PC-9 (cell line): ENCODE results near the gene DMTF1. TPM values are rescaled to one million over a fixed set of nuclear protein-coding genes. Genes with fewer than 3 reads are reported as not detected.

Experiments used
- BruUV-seq: library from RNA; stranded (reverse); fragments of 400-500 nt; replicated peaks from 2 replicates; lab custom pipeline; 2021; lab: Mats Ljungman, UMichigan
- CTCF ChIA-PET: fragments of 300-600 bp; sonication (Branson Sonifier 250); formaldehyde crosslinking; loops from one replicate; lab custom pipeline; 2022; ENCODE audit warnings: antibody characterized with exemption; lab: Charles Lee
- POLR2A ChIA-PET: fragments of 300-600 bp; sonication (Branson Sonifier 250); formaldehyde crosslinking; loops from one replicate; lab custom pipeline; 2022; ENCODE audit warnings: antibody characterized with exemption; ENCODE audit not compliant: unreplicated experiment; lab: Charles Lee
- DNase-seq, 2 experiments: peaks; one replicate each; pipeline versions ENCODE4 v3.0.0 to v3.0.0-alpha.2; 2015 to 2022; ENCODE audit warnings: mixed read lengths in 1 of 2
- H2AFZ ChIP-seq: fragments of 200-600 bp; sonication (generic); 2 replicates; pipeline ENCODE4 v1.8.1; 2017; ENCODE audit warnings: antibody characterized with exemption
- H3F3A ChIP-seq: fragments of 200-600 bp; sonication (generic); 2 replicates; pipeline ENCODE4 v1.8.1; 2017; ENCODE audit warnings: antibody characterized with exemption, mild to moderate bottlenecking, low read depth; ENCODE audit not compliant: insufficient read depth
- H3K27ac ChIP-seq: fragments of 200-600 bp; sonication (generic); 2 replicates; pipeline ENCODE4 v1.6.1; 2016; ENCODE audit warnings: mixed run types
- H3K27me3 ChIP-seq: fragments of 200-600 bp; sonication (generic); 2 replicates; pipeline ENCODE4 v1.6.1; 2016; ENCODE audit warnings: low read depth, mixed run types; ENCODE audit not compliant: insufficient read depth
- H3K36me3 ChIP-seq: fragments of 200-600 bp; sonication (generic); 2 replicates; pipeline ENCODE4 v1.6.1; 2016; ENCODE audit warnings: low read depth, mixed run types
- H3K4me1 ChIP-seq: fragments of 200-600 bp; sonication (generic); replicated peaks from 2 replicates; pipeline ENCODE4 v1.6.1; 2016; ENCODE audit warnings: mixed run types; ENCODE audit not compliant: insufficient read depth
- H3K4me2 ChIP-seq: fragments of 200-600 bp; sonication (generic); 2 replicates; pipeline ENCODE4 v1.6.1; 2017; ENCODE audit warnings: mixed run types
- H3K4me3 ChIP-seq: fragments of 200-600 bp; sonication (generic); 2 replicates; pipeline ENCODE4 v1.6.1; 2016; ENCODE audit warnings: mixed run types
- H3K79me2 ChIP-seq: fragments of 200-600 bp; sonication (generic); 2 replicates; pipeline ENCODE4 v1.6.1; 2017; ENCODE audit warnings: low read depth, mixed run types
- H3K9me2 ChIP-seq: fragments of 200-600 bp; sonication (generic); 2 replicates; pipeline ENCODE4 v1.8.1; 2017; ENCODE audit warnings: mild to moderate bottlenecking; ENCODE audit not compliant: insufficient read depth
- H3K9me3 ChIP-seq: fragments of 200-600 bp; sonication (generic); 2 replicates; pipeline ENCODE4 v1.8.1; 2016; ENCODE audit warnings: low read depth; ENCODE audit not compliant: insufficient read depth
- H4K20me1 ChIP-seq: fragments of 200-600 bp; sonication (generic); 2 replicates; pipeline ENCODE4 v1.8.1; 2017; ENCODE audit not compliant: insufficient read depth
- EZH2 ChIP-seq: fragments of 200-600 bp; sonication (generic); IDR thresholded peaks from 2 replicates; pipeline ENCODE4 v1.8.0; 2017; ENCODE audit warnings: antibody characterized with exemption, low read depth
- intact Hi-C: fragments of 100-400 bp; cut with micrococcal nuclease; formaldehyde crosslinking; loops from one replicate; pipeline ENCODE4 v1.10.0; 2022; ENCODE audit not compliant: unreplicated experiment
- total RNA-seq: library from RNA; stranded (reverse); gene quantifications from 2 replicates; pipeline ENCODE4 v1.2.3, GENCODE V29; 2021
- TF ChIP-seq, protein P1 (sequence below): fragments of 200-600 bp; sonication (generic); conservative IDR thresholded peaks from 2 replicates; pipeline ENCODE4 v1.6.1; 2017; ENCODE audit warnings: mixed run types, antibody characterized with exemption, mild to moderate bottlenecking, moderate library complexity

The DMTF1 gene
- total RNA-seq, 1 experiment from 2014 or later = 54.0 TPM

- Histone ChIP-seq H3K9me2 (no peaks in the 10 kb centered on the region), H3K27me3 (no peaks in the 10 kb centered on the region), H3F3A (no peaks in the 10 kb centered on the region), H3K4me1 (no peaks in the 10 kb centered on the region), H3K4me3 (no peak overlapping the region), H4K20me1 (no peaks in the 10 kb centered on the region), H2AFZ (no peak overlapping the region), H3K4me2 (no peak overlapping the region), H3K79me2 (no peaks in the 10 kb centered on the region), H3K27ac (no peak overlapping the region), H3K9me3 (no peaks in the 10 kb centered on the region), H3K36me3 (no peaks in the 10 kb centered on the region)
- CTCF ChIA-PET = no interaction called here
- POLR2A ChIA-PET = no interaction called here
- no peak for TF ChIP-seq EZH2
- TF ChIP-seq, protein P1, sequence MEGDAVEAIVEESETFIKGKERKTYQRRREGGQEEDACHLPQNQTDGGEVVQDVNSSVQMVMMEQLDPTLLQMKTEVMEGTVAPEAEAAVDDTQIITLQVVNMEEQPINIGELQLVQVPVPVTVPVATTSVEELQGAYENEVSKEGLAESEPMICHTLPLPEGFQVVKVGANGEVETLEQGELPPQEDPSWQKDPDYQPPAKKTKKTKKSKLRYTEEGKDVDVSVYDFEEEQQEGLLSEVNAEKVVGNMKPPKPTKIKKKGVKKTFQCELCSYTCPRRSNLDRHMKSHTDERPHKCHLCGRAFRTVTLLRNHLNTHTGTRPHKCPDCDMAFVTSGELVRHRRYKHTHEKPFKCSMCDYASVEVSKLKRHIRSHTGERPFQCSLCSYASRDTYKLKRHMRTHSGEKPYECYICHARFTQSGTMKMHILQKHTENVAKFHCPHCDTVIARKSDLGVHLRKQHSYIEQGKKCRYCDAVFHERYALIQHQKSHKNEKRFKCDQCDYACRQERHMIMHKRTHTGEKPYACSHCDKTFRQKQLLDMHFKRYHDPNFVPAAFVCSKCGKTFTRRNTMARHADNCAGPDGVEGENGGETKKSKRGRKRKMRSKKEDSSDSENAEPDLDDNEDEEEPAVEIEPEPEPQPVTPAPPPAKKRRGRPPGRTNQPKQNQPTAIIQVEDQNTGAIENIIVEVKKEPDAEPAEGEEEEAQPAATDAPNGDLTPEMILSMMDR = no peak
- no TSS peak for BruUV-seq
- intact Hi-C loops = no loop called here
- DNase-seq = no peak
Measured at GRCh38 chr7:87106974-87107612, 45.2 kb upstream of the DMTF1 start.

GRCh38 chr7:87107949-87108776, 44.1 kb upstream of the DMTF1 start:
- CTCF ChIA-PET = no interaction called here

DNA sequence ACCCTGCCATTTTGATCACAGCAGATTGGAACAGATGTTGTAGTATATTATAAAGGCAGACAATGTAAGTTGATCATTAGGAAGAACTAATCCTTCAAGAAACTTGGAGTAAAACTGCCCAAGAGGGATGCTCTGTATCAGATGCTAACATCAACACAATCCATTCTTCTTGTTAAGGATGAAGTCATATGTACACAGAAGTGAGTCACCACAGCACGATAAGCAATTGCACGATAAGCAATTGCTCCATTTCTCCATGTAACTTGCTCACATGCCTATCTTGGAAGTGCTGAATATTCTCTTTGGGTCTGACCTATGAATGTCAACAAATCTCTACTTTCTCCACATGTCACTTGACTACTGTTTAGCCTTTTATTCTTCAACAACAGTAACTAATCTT, 41.5 kb upstream of the DMTF1 start:
- intact Hi-C loops = no loop called here
- Histone ChIP-seq H3K36me3 (no peaks in the 10 kb centered on the region), H3K79me2 (no peaks in the 10 kb centered on the region), H3F3A (no peaks in the 10 kb centered on the region), H3K9me2 (no peaks in the 10 kb centered on the region), H3K27me3 (no peaks in the 10 kb centered on the region), H3K4me1 (no peaks in the 10 kb centered on the region), H3K4me3 (no peak overlapping the region), H2AFZ (no peak overlapping the region), H4K20me1 (no peaks in the 10 kb centered on the region), H3K27ac (no peak overlapping the region), H3K9me3 (peaks cover 5% of the 10 kb centered on the region; the same call in 1 of the 2 replicates), H3K4me2 (no peak overlapping the region)
- CTCF ChIA-PET = no interaction called here
- BruUV-seq = no TSS peak
- POLR2A ChIA-PET = no interaction called here
- peak in 1 of 2 experiments; percentile 46 for DNase-seq
- no peak for TF ChIP-seq EZH2
- TF ChIP-seq, protein P1 = no peak

More at GRCh38 chr7:87107949-87108776, 44.1 kb upstream of the DMTF1 start:
- H3K79me2 ChIP-seq = no peaks in the 10 kb centered on the region
- intact Hi-C loops = no loop called here
- H3K27ac ChIP-seq = no peak overlapping the region
- H3F3A ChIP-seq = no peaks in the 10 kb centered on the region
- H3K36me3 ChIP-seq = no peaks in the 10 kb centered on the region
- DNase-seq = no peak
- H3K4me3 ChIP-seq = no peak overlapping the region
- no peaks in the 10 kb centered on the region for H3K4me1 ChIP-seq
- POLR2A ChIA-PET = no interaction called here
- no peaks in the 10 kb centered on the region for H4K20me1 ChIP-seq
- peaks cover 4% of the 10 kb centered on the region; the same call in 1 of the 2 replicates for H3K9me3 ChIP-seq
- no peak overlapping the region for H3K4me2 ChIP-seq
- no TSS peak for BruUV-seq
- TF ChIP-seq EZH2 = no peak
- TF ChIP-seq, protein P1 = no peak
- no peaks in the 10 kb centered on the region for H3K9me2 ChIP-seq
- H3K27me3 ChIP-seq = no peaks in the 10 kb centered on the region
- no peak overlapping the region for H2AFZ ChIP-seq
